Bone marrow (tissue), 2 donors: ENCODE data around the gene ZNF283.
A peak's percentile ranks its signal among the peaks of the same experiment; 100 is the strongest.
"Not testable (repeated sequence)": the region's sequence is repeated elsewhere in the genome, so short reads cannot be mapped to it uniquely, and the experiment has no call there.

Source experiments
- DNase-seq, 2 donors: peaks; one replicate each; lab custom pipeline; 2025; lab: John Stamatoyannopoulos, UW

The ZNF283 gene

GRCh38 chr19:43799502-43800142 is 27.5 kb upstream of the ZNF283 start:
- no peak for DNase-seq

- no peak for DNase-seq
Measured at GRCh38 chr19:43802216-43802951, 24.7 kb upstream of the ZNF283 start, which contains the start of gene LYPD5. LYPD5 (minus strand) TSS chr19:43802447; CDS start chr19:43802380, 67 bp downstream.

GRCh38 chr19:43804432-43804831 is 22.7 kb upstream of the ZNF283 start:
- DNase-seq = no peak

- not testable (repeated sequence) for DNase-seq
Measured at GRCh38 chr19:43806401-43806800, 20.7 kb upstream of the ZNF283 start.

- DNase-seq = no peak
Measured at GRCh38 chr19:43806848-43807247, 20.3 kb upstream of the ZNF283 start.

GRCh38 chr19:43807651-43808050 is 19.5 kb upstream of the ZNF283 start:
- no peak for DNase-seq

- DNase-seq = peak in 1 of 2 donors; percentile 29
Measured at GRCh38 chr19:43809762-43810696, 17.1 kb upstream of the ZNF283 start.

GRCh38 chr19:43811837-43812236 is 15.3 kb upstream of the ZNF283 start:
- no peak for DNase-seq

GRCh38 chr19:43812259-43812658 is 14.9 kb upstream of the ZNF283 start:
- DNase-seq = no peak

GRCh38 chr19:43812688-43813087 is 14.4 kb upstream of the ZNF283 start:
- no peak for DNase-seq

- no peak for DNase-seq
Measured at GRCh38 chr19:43814663-43815352, 12.3 kb upstream of the ZNF283 start.

- DNase-seq = not testable (repeated sequence)
Measured at GRCh38 chr19:43817454-43817853, 9.7 kb upstream of the ZNF283 start.

- no peak for DNase-seq
Measured at GRCh38 chr19:43818500-43818899, 8.6 kb upstream of the ZNF283 start.

- no peak for DNase-seq
Measured at GRCh38 chr19:43820098-43820883, 6.8 kb upstream of the ZNF283 start.

- DNase-seq = no peak
Measured at GRCh38 chr19:43820884-43821215, 6.3 kb upstream of the ZNF283 start.

- DNase-seq = not testable (repeated sequence)
Measured at GRCh38 chr19:43823856-43824255, 3.3 kb upstream of the ZNF283 start.

- DNase-seq = not testable (repeated sequence)
Measured at GRCh38 chr19:43824572-43824971, 2.5 kb upstream of the ZNF283 start.

GRCh38 chr19:43839139-43839538 is 12.0 kb downstream of the ZNF283 start:
- DNase-seq = no peak

GRCh38 chr19:43842007-43842406 is 14.9 kb downstream of the ZNF283 start:
- no peak for DNase-seq

GRCh38 chr19:43847246-43847645 is 20.1 kb downstream of the ZNF283 start:
- no peak for DNase-seq

GRCh38 chr19:43847884-43848283 is 20.8 kb downstream of the ZNF283 start:
- no peak for DNase-seq
